GM10266 (cell line): ENCODE measurements around the gene PDE4D.

ENCODE experiments used
- DNase-seq: peaks from one replicate; pipeline ENCODE4 v3.0.0; 2012; ENCODE audit errors: extremely low spot score
- CTCF ChIP-seq: IDR thresholded peaks from 2 replicates; pipeline ENCODE4 v1.5.1; 2012; ENCODE audit warnings: mild to moderate bottlenecking, low read depth; ENCODE audit not compliant: control insufficient read depth, insufficient read depth; ENCODE audit errors: missing control alignments

PDE4D gene

GRCh38 chr5:59158165-59158564 lies 735.4 kb downstream of the PDE4D start:
- TF ChIP-seq CTCF = no peak
- DNase-seq = no peak

GRCh38 chr5:59157068-59157467 lies 736.5 kb downstream of the PDE4D start:
- no peak for DNase-seq
- TF ChIP-seq CTCF = no peak

- peak; percentile 15 for DNase-seq
- TF ChIP-seq CTCF = no peak
Observed at GRCh38 chr5:59152701-59153245, 740.8 kb downstream of the PDE4D start.

GRCh38 chr5:59151162-59151889 lies 742.2 kb downstream of the PDE4D start:
- DNase-seq = no peak
- TF ChIP-seq CTCF = no peak

GRCh38 chr5:59149827-59150226 lies 743.7 kb downstream of the PDE4D start:
- no peak for TF ChIP-seq CTCF
- DNase-seq = no peak

- DNase-seq = no peak
- no peak for TF ChIP-seq CTCF
Observed at GRCh38 chr5:59149271-59149670, 744.3 kb downstream of the PDE4D start.

- no peak for DNase-seq
- TF ChIP-seq CTCF = no peak
Observed at GRCh38 chr5:59146729-59147128, 746.8 kb downstream of the PDE4D start.
